GM23338 (cell line): ENCODE data around the gene PCBP3. TPM values are rescaled to one million over a fixed set of nuclear protein-coding genes. Genes with fewer than 3 reads are reported as not detected.

Experiments used
- ATAC-seq: fragments of 200-7000 bp; cut with Tn5 transposase; 3 replicates; pipeline ENCODE4 v1.9.1; 2020
- DNase-seq: peaks from one replicate; pipeline ENCODE4 v3.0.0-alpha.2; 2015; ENCODE audit warnings: low spot score
- H2AFZ ChIP-seq: fragments of 200-600 bp; sonication (generic); 2 replicates; pipeline ENCODE4 v1.8.0; 2016; ENCODE audit warnings: antibody characterized with exemption, mild to moderate bottlenecking, moderate library complexity
- H3F3A ChIP-seq: fragments of 200-600 bp; sonication (generic); replicated peaks from 2 replicates; pipeline ENCODE4 v1.8.0; 2017; ENCODE audit warnings: antibody characterized with exemption, mixed run types, low read depth
- H3K27ac ChIP-seq: fragments of 200-600 bp; sonication (generic); 2 replicates; pipeline ENCODE4 v1.6.1; 2016; ENCODE audit warnings: low read depth
- H3K27me3 ChIP-seq: fragments of 200-600 bp; sonication (generic); 2 replicates; pipeline ENCODE4 v1.8.0; 2016; ENCODE audit warnings: mild to moderate bottlenecking, mixed run types, moderate library complexity; ENCODE audit not compliant: insufficient read depth
- H3K36me3 ChIP-seq: fragments of 200-600 bp; sonication (generic); 2 replicates; pipeline ENCODE4 v1.8.0; 2016; ENCODE audit warnings: mild to moderate bottlenecking; ENCODE audit not compliant: insufficient read depth
- H3K4me1 ChIP-seq: fragments of 200-600 bp; sonication (generic); 2 replicates; pipeline ENCODE4 v1.8.0; 2016; ENCODE audit warnings: mild to moderate bottlenecking, moderate library complexity; ENCODE audit not compliant: insufficient read depth
- H3K4me2 ChIP-seq: fragments of 200-600 bp; sonication (generic); 2 replicates; pipeline ENCODE4 v1.7.1; 2017; ENCODE audit warnings: mixed run types
- H3K4me3 ChIP-seq: fragments of 200-600 bp; sonication (generic); 2 replicates; pipeline ENCODE4 v1.6.1; 2016; ENCODE audit warnings: mixed run types
- H3K79me2 ChIP-seq: fragments of 200-600 bp; sonication (generic); replicated peaks from 2 replicates; pipeline ENCODE4 v1.8.0; 2017; ENCODE audit warnings: mild to moderate bottlenecking; ENCODE audit not compliant: insufficient read depth
- H3K9me2 ChIP-seq: fragments of 200-600 bp; sonication (generic); 2 replicates; pipeline ENCODE4 v1.8.0; 2017; ENCODE audit not compliant: insufficient read depth
- H4K20me1 ChIP-seq: fragments of 200-600 bp; sonication (generic); replicated peaks from 2 replicates; pipeline ENCODE4 v1.8.0; 2017; ENCODE audit warnings: mild to moderate bottlenecking; ENCODE audit not compliant: insufficient read depth
- H3K27ac Mint-ChIP-seq: 2 replicates; pipeline ENCODE4 v1.8.0; 2020; ENCODE audit warnings: inconsistent platforms, mild to moderate bottlenecking, moderate library complexity, mixed read lengths
- H3K27me3 Mint-ChIP-seq: 3 replicates; pipeline ENCODE4 v1.8.0; 2022; ENCODE audit warnings: low read depth, mild to moderate bottlenecking, moderate library complexity, mixed read lengths, inconsistent platforms; ENCODE audit not compliant: insufficient read depth, poor library complexity
- H3K36me3 Mint-ChIP-seq: 3 replicates; pipeline ENCODE4 v1.8.0; 2021; ENCODE audit warnings: low read depth, mild to moderate bottlenecking, inconsistent platforms, moderate library complexity, mixed read lengths
- H3K4me1 Mint-ChIP-seq: 3 replicates; pipeline ENCODE4 v1.8.0; 2020; ENCODE audit warnings: mild to moderate bottlenecking, inconsistent platforms, mixed read lengths
- H3K4me3 Mint-ChIP-seq: 3 replicates; pipeline ENCODE4 v1.8.0; 2021; ENCODE audit warnings: moderate library complexity, mild to moderate bottlenecking, inconsistent platforms, mixed read lengths
- H3K9me3 Mint-ChIP-seq: 3 replicates; pipeline ENCODE4 v1.8.0; 2020; ENCODE audit warnings: moderate library complexity, mild to moderate bottlenecking, inconsistent platforms, mixed read lengths
- CREB1 ChIP-seq: fragments of 250-450 bp; sonication (Bioruptor Pico); IDR thresholded peaks from 2 replicates; pipeline ENCODE4 v1.5.0; 2020; ENCODE audit warnings: low read depth, mild to moderate bottlenecking, moderate library complexity
- ETS1 ChIP-seq: IDR thresholded peaks from 2 replicates; pipeline ENCODE4 v1.6.1; 2016; ENCODE audit warnings: antibody characterized with exemption
- JUNB ChIP-seq: IDR thresholded peaks from one replicate; pipeline ENCODE4 v1.6.1; 2016; ENCODE audit warnings: antibody characterized with exemption; ENCODE audit not compliant: unreplicated experiment
- NANOG ChIP-seq: IDR thresholded peaks from 2 replicates; pipeline ENCODE4 v1.6.1; 2016; ENCODE audit warnings: antibody characterized with exemption, borderline replicate concordance
- REST ChIP-seq: IDR thresholded peaks from one replicate; pipeline ENCODE4 v1.6.1; 2018; ENCODE audit warnings: antibody characterized with exemption; ENCODE audit not compliant: unreplicated experiment
- STAT1 ChIP-seq: IDR thresholded peaks from one replicate; pipeline ENCODE4 v1.6.1; 2016; ENCODE audit warnings: antibody characterized with exemption; ENCODE audit not compliant: unreplicated experiment
- ZNF331 ChIP-seq: fragments of 250-450 bp; sonication (Bioruptor Pico); IDR thresholded peaks from 2 replicates; pipeline ENCODE4 v1.5.0; 2020; ENCODE audit warnings: low read depth, mild to moderate bottlenecking, moderate library complexity
- polyA plus RNA-seq: library from polyadenylated mRNA; unstranded; fragments of >200 nt; fragmentation: Nextera tagmentation; extraction: Ambion mirVana; gene quantifications from 2 replicates; pipeline ENCODE4 v1.2.1, GENCODE V29; 2016
- total RNA-seq: library from RNA; depleted of rRNA; stranded (reverse); fragments of >200 nt; shearing (Covaris generic); gene quantifications from 2 replicates; pipeline ENCODE4 v1.2.3, GENCODE V29; 2014

The PCBP3 gene
- total and polyA plus RNA-seq, 2 experiments from 2014 or later = 7.1 to 9.1 TPM

GRCh38 chr21:45747233-45747766 lies 103.8 kb downstream of the PCBP3 start (continued):
- TF ChIP-seq REST = no peak
- TF ChIP-seq NANOG = no peak

- H3K4me1 Mint-ChIP-seq = peaks cover 13% of the 10 kb centered on the region
- H3K27me3 Mint-ChIP-seq = peaks cover 4% of the 10 kb centered on the region
- Histone ChIP-seq H2AFZ (no peak overlapping the region), H3K27ac (no peak overlapping the region), H3K27me3 (no peaks in the 10 kb centered on the region), H3K4me2 (no peak overlapping the region), H3K4me3 (no peak overlapping the region), H3K9me2 (no peaks in the 10 kb centered on the region), H3K4me1 (no peaks in the 10 kb centered on the region; the same call in 1 of the 2 replicates), H3K36me3 (no peaks in the 10 kb centered on the region), H3K79me2 (no peaks in the 10 kb centered on the region), H3F3A (no peaks in the 10 kb centered on the region), H4K20me1 (no peaks in the 10 kb centered on the region; the same call in 1 of the 2 replicates)
- TF ChIP-seq ZNF331 (CRISPR knock-in tag) (no peak), ETS1 (no peak), STAT1 (no peak)
- DNase-seq = peak; percentile 35
- no peak overlapping the region for H3K27ac Mint-ChIP-seq
- H3K4me3 Mint-ChIP-seq = no peak overlapping the region
- ATAC-seq = peak; percentile 80
- peaks cover 8% of the 10 kb centered on the region for H3K9me3 Mint-ChIP-seq
- peaks cover 11% of the 10 kb centered on the region for H3K36me3 Mint-ChIP-seq
These were observed 104.4 kb downstream of the PCBP3 start for GRCh38 chr21:45747802-45748445.

- Histone ChIP-seq H3K4me1 (no peaks in the 10 kb centered on the region; the same call in 1 of the 2 replicates), H3K27ac (no peak overlapping the region), H3F3A (no peaks in the 10 kb centered on the region), H3K36me3 (no peaks in the 10 kb centered on the region), H2AFZ (no peak overlapping the region), H3K9me2 (no peaks in the 10 kb centered on the region), H3K79me2 (no peaks in the 10 kb centered on the region), H3K4me2 (no peak overlapping the region), H3K4me3 (no peak overlapping the region), H4K20me1 (no peaks in the 10 kb centered on the region; the same call in 1 of the 2 replicates), H3K27me3 (no peaks in the 10 kb centered on the region)
- peaks cover 8% of the 10 kb centered on the region for H3K9me3 Mint-ChIP-seq
- H3K4me3 Mint-ChIP-seq = no peak overlapping the region
- TF ChIP-seq JUNB (no peak), ZNF331 (CRISPR knock-in tag) (no peak), CREB1 (CRISPR knock-in tag) (no peak)
- DNase-seq (no peak), ATAC-seq (no peak)
- H3K27ac Mint-ChIP-seq = no peak overlapping the region
- H3K36me3 Mint-ChIP-seq = peaks cover 11% of the 10 kb centered on the region
- H3K4me1 Mint-ChIP-seq = peaks cover 13% of the 10 kb centered on the region
- peaks cover 4% of the 10 kb centered on the region for H3K27me3 Mint-ChIP-seq
These were observed 105.1 kb downstream of the PCBP3 start for GRCh38 chr21:45748593-45748992.
